CD4-positive, alpha-beta T cell (primary cell): ENCODE data around the gene HDAC5. TPM values are rescaled to one million over a fixed set of nuclear protein-coding genes. Genes with fewer than 3 reads are reported as not detected.
"Not testable (repeated sequence)": the region's sequence is repeated elsewhere in the genome, so short reads cannot be mapped to it uniquely, and the experiment has no call there.

ENCODE experiments used
- ATAC-seq: fragments of 200-7000 bp; cut with Tn5 transposase; one replicate; pipeline ENCODE4 v1.10.0; 2022; ENCODE audit warnings: mild to moderate bottlenecking; ENCODE audit not compliant: poor library complexity
- CTCF ChIA-PET: fragments of 350-600 bp; sonication (Branson Sonifier 250); formaldehyde crosslinking; loops from one replicate; lab custom pipeline; 2021; ENCODE audit warnings: antibody characterized with exemption, inconsistent platforms; lab: Charles Lee
- POLR2A ChIA-PET: fragments of 350-600 bp; sonication (Branson Sonifier 250); formaldehyde crosslinking; loops from one replicate; lab custom pipeline; 2021; ENCODE audit warnings: antibody characterized with exemption, inconsistent platforms; lab: Charles Lee
- DNase-seq, 14 experiments: peaks; one replicate each; pipeline ENCODE4 v3.0.0-alpha.2; 2013 to 2020; ENCODE audit warnings: mixed read lengths in 2 of 14
- H3K27ac ChIP-seq, 2 donors: one replicate each; pipeline versions ENCODE4 v1.5.1 to v1.7.0; 2013; ENCODE audit warnings: low read length in 2 of 2, low read depth in 1 of 2, mild to moderate bottlenecking in 1 of 2
- H3K27me3 ChIP-seq, 2 experiments: 1 replicate in 1 of 2; 2 replicates in 1 of 2; pipeline versions ENCODE4 v1.6.1 to v1.7.0; 2013; ENCODE audit warnings: low read length in 2 of 2, control low read depth in 1 of 2, mild to moderate bottlenecking in 1 of 2, moderate library complexity in 1 of 2; ENCODE audit not compliant: insufficient read depth in 2 of 2, control insufficient read depth in 1 of 2
- H3K36me3 ChIP-seq: one replicate; pipeline ENCODE4 v1.6.1; 2013; ENCODE audit warnings: low read length, control low read depth; ENCODE audit not compliant: insufficient read depth
- H3K4me1 ChIP-seq: one replicate; pipeline ENCODE4 v1.6.1; 2013; ENCODE audit warnings: low read length, control low read depth; ENCODE audit not compliant: insufficient read depth
- H3K4me3 ChIP-seq: one replicate; pipeline ENCODE4 v1.5.1; 2013; ENCODE audit warnings: mild to moderate bottlenecking, low read length, moderate library complexity
- H3K9me3 ChIP-seq, 2 experiments: 1 replicate in 1 of 2; 2 replicates in 1 of 2; pipeline versions ENCODE4 v1.6.1 to v1.7.0; 2013; ENCODE audit warnings: low read length in 2 of 2, mild to moderate bottlenecking in 2 of 2, control low read depth in 1 of 2, moderate library complexity in 1 of 2; ENCODE audit not compliant: control insufficient read depth in 1 of 2, insufficient read depth in 1 of 2
- H3K27ac Mint-ChIP-seq: one replicate; pipeline ENCODE4 v1.8.0; 2020; ENCODE audit warnings: mixed read lengths
- H3K27me3 Mint-ChIP-seq: one replicate; pipeline ENCODE4 v1.8.0; 2021; ENCODE audit warnings: mixed read lengths
- H3K36me3 Mint-ChIP-seq: one replicate; pipeline ENCODE4 v1.8.0; 2021; ENCODE audit warnings: low read depth, mixed read lengths
- H3K4me1 Mint-ChIP-seq: one replicate; pipeline ENCODE4 v1.8.0; 2021; ENCODE audit warnings: low read depth, mixed read lengths
- H3K4me3 Mint-ChIP-seq: one replicate; pipeline ENCODE4 v1.8.0; 2020; ENCODE audit warnings: mild to moderate bottlenecking, mixed read lengths
- H3K9me3 Mint-ChIP-seq: one replicate; pipeline ENCODE4 v1.8.0; 2020; ENCODE audit warnings: mixed read lengths
- CTCF ChIP-seq: fragments of 200-600 bp; IDR thresholded peaks from one replicate; pipeline ENCODE4 v1.8.0; 2022; ENCODE audit warnings: antibody characterized with exemption, mild to moderate bottlenecking
- intact Hi-C, 2 experiments: fragments of 100-400 bp; cut with DNase I in 1 of 2; cut with micrococcal nuclease in 1 of 2; formaldehyde crosslinking; loops; one replicate each; pipeline versions ENCODE4 v1.15.1 to v1.9.0; 2023 to 2025; cut with DNase I, micrococcal nuclease
- total RNA-seq, 174 experiments: library from RNA in 2 of 174; stranded (reverse) in 2 of 174; gene quantifications; one replicate each; pipeline ENCODE4 v1.2.3 and lab custom pipeline; 2021 to 2026

The HDAC5 gene
- total RNA-seq, 2 experiments from 2014 or later = 92.0 to 92.5 TPM

- ChIA-PET CTCF (interaction anchor here (1.3 kb wide), 1 partner anchor 22 kb away, joined by 3 read pairs; no protein-coding TSS in a partner anchor), POLR2A (no interaction called here)
- Mint-ChIP-seq H3K36me3 (no peaks in the 10 kb centered on the region), H3K27me3 (no peaks in the 10 kb centered on the region), H3K4me3 (no peak overlapping the region), H3K4me1 (peaks cover 3% of the 10 kb centered on the region), H3K27ac (no peak overlapping the region), H3K9me3 (no peaks in the 10 kb centered on the region)
- Histone ChIP-seq H3K36me3 (no peaks in the 10 kb centered on the region), H3K27ac (no peak overlapping the region), H3K4me3 (no peak overlapping the region), H3K4me1 (peaks cover 9% of the 10 kb centered on the region), H3K27me3 (no peaks in the 10 kb centered on the region), H3K9me3 (no peaks in the 10 kb centered on the region)
- DNase-seq (no peak), ATAC-seq (no peak)
- TF ChIP-seq CTCF = no peak
- intact Hi-C loops = no loop called here
These were observed 23.2 kb upstream of the HDAC5 start for GRCh38 chr17:44146375-44147346.

GRCh38 chr17:44144966-44145739 is 21.7 kb upstream of the HDAC5 start:
- Histone ChIP-seq H3K27ac (no peak overlapping the region), H3K4me1 (peaks cover 14% of the 10 kb centered on the region), H3K9me3 (no peaks in the 10 kb centered on the region), H3K4me3 (no peak overlapping the region), H3K27me3 (no peaks in the 10 kb centered on the region), H3K36me3 (no peaks in the 10 kb centered on the region)
- intact Hi-C loops = loop anchor here (5.0 kb wide), 4 partner anchors 57 to 202 kb away; partner anchors contain the start of gene GRN (in 1 of the 2)
- H3K27ac Mint-ChIP-seq = no peak overlapping the region
- DNase-seq (no peak), ATAC-seq (no peak)
- no peaks in the 10 kb centered on the region for H3K9me3 Mint-ChIP-seq
- H3K36me3 Mint-ChIP-seq = no peaks in the 10 kb centered on the region
- CTCF ChIA-PET = interaction anchor here (1.0 to 1.3 kb wide), 2 partner anchors 23 to 65 kb away, joined by 3 read pairs; no protein-coding TSS in a partner anchor
- peaks cover 7% of the 10 kb centered on the region for H3K4me1 Mint-ChIP-seq
- H3K4me3 Mint-ChIP-seq = peak overlapping the region; percentile 17
- POLR2A ChIA-PET = interaction anchor here (0.7 kb wide), 1 partner anchor 180 kb away, joined by 4 read pairs; no protein-coding TSS in a partner anchor
- no peak for TF ChIP-seq CTCF
- H3K27me3 Mint-ChIP-seq = no peaks in the 10 kb centered on the region

DNA sequence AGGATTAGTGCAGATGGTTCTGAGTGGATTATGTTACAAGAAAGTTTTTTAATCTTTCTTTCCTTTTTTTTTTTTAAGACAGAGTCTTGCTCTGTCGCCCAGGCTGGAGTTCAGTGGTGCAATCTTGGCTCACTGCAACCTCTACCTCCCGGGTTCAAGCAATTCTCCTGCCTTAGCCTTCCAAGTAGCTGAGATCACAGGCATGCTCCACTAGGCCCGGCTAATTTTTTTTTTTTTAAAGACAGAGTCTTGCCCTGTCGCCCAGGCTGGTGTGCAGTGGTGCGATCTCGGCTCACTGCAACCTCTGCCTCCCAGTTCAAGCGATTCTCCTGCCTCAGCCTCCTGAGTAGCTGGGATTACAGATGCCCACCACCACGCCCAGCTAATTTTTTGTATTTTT is 20.5 kb upstream of the HDAC5 start:
- H3K4me1 ChIP-seq = peaks cover 14% of the 10 kb centered on the region
- intact Hi-C loops = loop anchor here (5.0 kb wide), 4 partner anchors 58 to 203 kb away; partner anchors contain the start of gene GRN (in 1 of the 2)
- H3K9me3 ChIP-seq, H3K27ac Mint-ChIP-seq, H3K4me3 ChIP-seq, H3K27me3 ChIP-seq, H3K36me3 Mint-ChIP-seq, DNase-seq, H3K4me3 Mint-ChIP-seq, H3K4me1 Mint-ChIP-seq, H3K27me3 Mint-ChIP-seq, POLR2A ChIA-PET, H3K9me3 Mint-ChIP-seq, H3K36me3 ChIP-seq, ATAC-seq, H3K27ac ChIP-seq: not testable (repeated sequence)
- CTCF ChIA-PET = interaction anchor here (1.0 to 2.0 kb wide), 2 partner anchors 21 to 66 kb away, joined by 3 to 12 read pairs; partner anchors contain the start of gene HDAC5
